OCI-LY3 (cell line): ENCODE measurements around the gene MRPL23.

Experiments used
- CTCF ChIP-seq: fragments of 200-600, 300-600 bp; sonication (generic); IDR thresholded peaks from 2 replicates; pipeline ENCODE4 v1.5.1; 2014; ENCODE audit warnings: antibody characterized with exemption, low read length, low read depth
- EZH2phosphoT487 ChIP-seq: fragments of 200-600 bp; shearing (Covaris generic); IDR thresholded peaks from 2 replicates; pipeline ENCODE4 v1.6.1; 2018; ENCODE audit warnings: antibody characterized with exemption, mixed run types, low read depth

GRCh38 chr11:1990872-1991578 lies 43.9 kb downstream of the MRPL23 start:
- TF ChIP-seq CTCF (no peak), EZH2phosphoT487 (no peak)
